Transverse colon (tissue), 4 donors: Measurements from ENCODE around the gene ZNF580.

ENCODE experiments used
- POLR2A ChIP-seq: fragments of 450-650 bp; IDR thresholded peaks from one replicate; pipeline ENCODE4 v1.6.1; 2016; ENCODE audit warnings: antibody characterized with exemption, mild to moderate bottlenecking, moderate library complexity
- POLR2AphosphoS5 ChIP-seq, 3 donors: sonication (generic); formaldehyde crosslinking; IDR thresholded peaks; one replicate each; pipeline ENCODE4 v1.6.1; 2016; ENCODE audit warnings: antibody characterized with exemption in 3 of 3
- TF ChIP-seq, protein P1 (sequence below), 5 experiments: fragments of 200-600 bp in 3 of 5; fragments of 450-650 bp in 2 of 5; sonication (generic) in 3 of 5; IDR thresholded peaks; 1 replicate in 2 of 5; 2 replicates in 3 of 5; pipeline ENCODE4 v1.5.1; 2016 to 2017; ENCODE audit warnings: antibody characterized with exemption in 5 of 5, inconsistent platforms in 3 of 5, mild to moderate bottlenecking in 2 of 5, moderate library complexity in 1 of 5

DNA sequence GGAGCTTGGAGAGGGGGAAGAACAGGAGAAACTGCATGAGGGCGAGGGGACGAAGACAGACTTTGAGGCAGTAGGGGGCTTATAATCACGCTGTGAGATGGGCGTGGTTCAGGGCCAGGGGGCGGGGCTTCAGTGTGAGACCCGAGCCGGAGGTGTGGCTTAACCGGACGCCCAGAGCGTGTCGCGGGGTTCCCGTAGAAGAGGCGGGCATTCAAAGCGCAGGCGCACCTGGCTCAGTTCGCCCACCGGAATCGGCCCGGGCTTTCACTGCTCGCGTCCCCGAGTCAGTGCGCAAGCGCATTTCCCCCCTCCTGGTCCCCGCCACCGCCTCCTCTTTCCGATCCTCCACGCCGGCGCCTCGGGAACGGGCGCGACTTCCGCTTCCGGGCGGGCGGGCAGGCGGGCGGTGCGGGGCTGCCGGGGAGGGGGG lies 35.6 kb upstream of the ZNF580 start:
- TF ChIP-seq, protein P1, sequence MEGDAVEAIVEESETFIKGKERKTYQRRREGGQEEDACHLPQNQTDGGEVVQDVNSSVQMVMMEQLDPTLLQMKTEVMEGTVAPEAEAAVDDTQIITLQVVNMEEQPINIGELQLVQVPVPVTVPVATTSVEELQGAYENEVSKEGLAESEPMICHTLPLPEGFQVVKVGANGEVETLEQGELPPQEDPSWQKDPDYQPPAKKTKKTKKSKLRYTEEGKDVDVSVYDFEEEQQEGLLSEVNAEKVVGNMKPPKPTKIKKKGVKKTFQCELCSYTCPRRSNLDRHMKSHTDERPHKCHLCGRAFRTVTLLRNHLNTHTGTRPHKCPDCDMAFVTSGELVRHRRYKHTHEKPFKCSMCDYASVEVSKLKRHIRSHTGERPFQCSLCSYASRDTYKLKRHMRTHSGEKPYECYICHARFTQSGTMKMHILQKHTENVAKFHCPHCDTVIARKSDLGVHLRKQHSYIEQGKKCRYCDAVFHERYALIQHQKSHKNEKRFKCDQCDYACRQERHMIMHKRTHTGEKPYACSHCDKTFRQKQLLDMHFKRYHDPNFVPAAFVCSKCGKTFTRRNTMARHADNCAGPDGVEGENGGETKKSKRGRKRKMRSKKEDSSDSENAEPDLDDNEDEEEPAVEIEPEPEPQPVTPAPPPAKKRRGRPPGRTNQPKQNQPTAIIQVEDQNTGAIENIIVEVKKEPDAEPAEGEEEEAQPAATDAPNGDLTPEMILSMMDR (IDR thresholded peaks at IDR 0.05), result no peak
- TF ChIP-seq POLR2A (peak; percentile 29), POLR2AphosphoS5 (IDR thresholded peaks at IDR 0.05) (peak; percentile 48 to 63 (median 59))
